NB4 (cell line): ENCODE results near the gene RFX4.

Experiments
- DNase-seq: peaks from one replicate; pipeline ENCODE4 v3.0.0; 2010; ENCODE audit warnings: low read depth
- H3K4me3 ChIP-seq: one replicate; pipeline ENCODE4 v1.5.1; 2011; ENCODE audit warnings: mild to moderate bottlenecking, low read depth, low read length, moderate library complexity
- MYC ChIP-seq: IDR thresholded peaks from 2 replicates; pipeline ENCODE4 v1.6.1; 2011; ENCODE audit warnings: low read depth, low read length
- POLR2A ChIP-seq: IDR thresholded peaks from 2 replicates; pipeline ENCODE4 v1.6.1; 2011; ENCODE audit warnings: mild to moderate bottlenecking; ENCODE audit not compliant: insufficient read length; ENCODE audit errors: extremely low read depth
- TF ChIP-seq, protein P1 (sequence below): IDR thresholded peaks from one replicate; pipeline ENCODE4 v1.5.1; 2012; ENCODE audit warnings: low read depth, low read length
- TF ChIP-seq, protein P2 (sequence below): IDR thresholded peaks from 2 replicates; pipeline ENCODE4 v1.6.1; 2011; ENCODE audit warnings: low read depth, low read length

The RFX4 gene

DNA sequence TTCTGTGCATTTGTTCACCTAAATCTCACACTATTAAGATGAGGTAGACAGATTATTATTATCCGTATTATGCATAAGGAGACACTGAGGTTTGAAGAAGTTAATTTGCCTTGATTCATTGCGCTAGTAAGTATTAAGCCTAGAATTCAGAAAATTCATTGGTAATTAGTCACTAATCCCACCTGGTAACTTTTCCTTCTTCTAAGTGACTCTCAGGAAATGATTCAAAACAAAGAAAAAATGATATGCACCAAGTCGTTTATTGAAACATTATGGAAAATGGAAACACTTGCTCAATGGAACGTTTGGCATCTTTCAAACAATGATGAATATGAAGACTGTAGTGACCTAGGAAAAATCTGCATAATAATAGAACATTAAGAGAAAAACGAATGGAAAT, 15.2 kb downstream of the RFX4 start:
- no peak for DNase-seq
- TF ChIP-seq MYC = no peak
- TF ChIP-seq, protein P1, sequence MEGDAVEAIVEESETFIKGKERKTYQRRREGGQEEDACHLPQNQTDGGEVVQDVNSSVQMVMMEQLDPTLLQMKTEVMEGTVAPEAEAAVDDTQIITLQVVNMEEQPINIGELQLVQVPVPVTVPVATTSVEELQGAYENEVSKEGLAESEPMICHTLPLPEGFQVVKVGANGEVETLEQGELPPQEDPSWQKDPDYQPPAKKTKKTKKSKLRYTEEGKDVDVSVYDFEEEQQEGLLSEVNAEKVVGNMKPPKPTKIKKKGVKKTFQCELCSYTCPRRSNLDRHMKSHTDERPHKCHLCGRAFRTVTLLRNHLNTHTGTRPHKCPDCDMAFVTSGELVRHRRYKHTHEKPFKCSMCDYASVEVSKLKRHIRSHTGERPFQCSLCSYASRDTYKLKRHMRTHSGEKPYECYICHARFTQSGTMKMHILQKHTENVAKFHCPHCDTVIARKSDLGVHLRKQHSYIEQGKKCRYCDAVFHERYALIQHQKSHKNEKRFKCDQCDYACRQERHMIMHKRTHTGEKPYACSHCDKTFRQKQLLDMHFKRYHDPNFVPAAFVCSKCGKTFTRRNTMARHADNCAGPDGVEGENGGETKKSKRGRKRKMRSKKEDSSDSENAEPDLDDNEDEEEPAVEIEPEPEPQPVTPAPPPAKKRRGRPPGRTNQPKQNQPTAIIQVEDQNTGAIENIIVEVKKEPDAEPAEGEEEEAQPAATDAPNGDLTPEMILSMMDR = no peak
- no peak overlapping the region for H3K4me3 ChIP-seq

DNA sequence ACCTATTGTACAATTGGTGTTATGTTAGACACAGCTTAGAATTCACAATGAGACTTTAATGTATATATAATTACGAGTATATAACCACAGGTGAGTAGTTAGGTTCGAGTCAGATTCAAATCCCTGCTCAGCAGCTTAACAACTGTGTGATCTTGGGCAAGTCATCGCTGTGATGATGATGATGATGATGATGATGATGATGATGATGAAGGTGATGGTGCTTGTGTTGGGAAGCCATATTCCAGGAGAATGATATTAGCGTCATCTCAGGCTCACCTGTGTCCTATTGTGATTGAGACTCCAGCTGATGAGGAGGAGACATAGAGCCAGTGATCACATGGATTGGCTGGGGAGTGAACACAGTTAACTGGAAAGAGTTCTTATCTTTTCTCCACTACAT, 16.5 kb downstream of the RFX4 start:
- TF ChIP-seq, protein P2, sequence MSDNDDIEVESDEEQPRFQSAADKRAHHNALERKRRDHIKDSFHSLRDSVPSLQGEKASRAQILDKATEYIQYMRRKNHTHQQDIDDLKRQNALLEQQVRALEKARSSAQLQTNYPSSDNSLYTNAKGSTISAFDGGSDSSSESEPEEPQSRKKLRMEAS = no peak
- TF ChIP-seq, protein P1 = no peak
- TF ChIP-seq MYC (no peak), POLR2A (no peak)

DNA sequence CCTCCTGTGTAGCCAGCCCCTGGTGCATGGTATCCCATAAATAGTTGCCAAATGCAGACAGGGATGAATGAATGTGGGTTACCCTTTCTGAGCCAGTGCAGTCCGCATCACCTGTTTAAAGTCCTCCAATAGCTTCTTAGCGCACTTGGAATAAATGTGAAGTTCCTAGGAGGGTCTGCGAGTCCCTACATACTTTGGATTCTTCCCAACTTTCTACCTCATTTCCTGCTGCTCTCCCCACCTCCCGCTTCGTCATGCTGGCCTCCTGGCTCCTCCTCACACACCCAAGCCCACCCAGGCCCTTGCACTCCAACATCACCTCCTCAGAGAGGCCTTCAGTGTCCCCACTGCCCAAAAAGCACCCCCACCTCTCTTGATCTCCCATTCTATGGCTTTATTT, 17.7 kb downstream of the RFX4 start:
- no peak for DNase-seq
- H3K4me3 ChIP-seq = no peak overlapping the region
- TF ChIP-seq, protein P1 = no peak
- no peak for TF ChIP-seq MYC
- TF ChIP-seq POLR2A = no peak
- TF ChIP-seq, protein P2 = no peak

More for the DNA sequence above, 16.5 kb downstream of the RFX4 start:
- DNase-seq = no peak
- no peak overlapping the region for H3K4me3 ChIP-seq

DNA sequence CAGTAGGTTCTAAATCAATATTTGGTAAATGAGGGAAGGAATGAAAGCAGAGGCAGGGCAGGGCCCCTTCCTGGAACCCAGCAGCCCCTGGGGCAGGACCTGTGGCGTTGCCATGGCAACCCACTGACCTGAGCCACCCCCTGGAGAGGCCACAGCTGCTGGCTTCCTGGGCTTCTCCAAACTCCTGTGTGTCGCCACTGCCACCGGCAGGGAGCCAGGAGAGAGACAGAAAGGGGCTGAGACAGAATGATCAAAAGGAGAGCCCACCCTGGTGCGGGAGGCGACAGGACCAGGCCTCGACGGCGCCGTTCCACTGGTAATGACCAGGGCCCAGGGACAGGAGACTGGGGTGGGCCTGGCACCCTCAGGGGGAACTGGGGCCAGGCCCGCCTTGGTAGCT, 18.2 kb downstream of the RFX4 start:
- TF ChIP-seq MYC (no peak), POLR2A (no peak)
- TF ChIP-seq, protein P1 = no peak
- TF ChIP-seq, protein P2 = no peak
- DNase-seq = peak; percentile 18
- H3K4me3 ChIP-seq = no peak overlapping the region

DNA sequence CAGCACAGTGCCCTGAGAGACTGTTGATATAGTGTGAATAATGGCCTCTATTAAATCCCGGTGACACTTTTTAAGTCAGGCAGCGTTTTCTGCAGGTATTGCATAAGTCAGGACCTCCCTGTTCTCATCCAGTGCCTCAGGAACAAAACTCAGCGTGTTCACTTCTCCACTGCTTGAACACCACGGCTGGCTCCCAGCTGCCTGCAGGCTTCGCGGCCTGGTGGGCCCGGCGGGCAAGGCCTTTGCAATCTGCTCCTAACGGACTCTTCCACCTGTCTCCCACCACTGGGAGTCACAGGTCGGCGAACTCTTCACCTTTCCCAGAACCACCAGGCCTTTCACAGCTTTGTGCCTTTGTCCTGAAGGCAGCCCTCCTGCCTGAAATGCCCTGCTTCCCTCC, 18.7 kb downstream of the RFX4 start:
- DNase-seq = no peak
- H3K4me3 ChIP-seq = no peak overlapping the region
- TF ChIP-seq POLR2A (no peak), MYC (no peak)
- TF ChIP-seq, protein P2 = no peak
- TF ChIP-seq, protein P1 = no peak

DNA sequence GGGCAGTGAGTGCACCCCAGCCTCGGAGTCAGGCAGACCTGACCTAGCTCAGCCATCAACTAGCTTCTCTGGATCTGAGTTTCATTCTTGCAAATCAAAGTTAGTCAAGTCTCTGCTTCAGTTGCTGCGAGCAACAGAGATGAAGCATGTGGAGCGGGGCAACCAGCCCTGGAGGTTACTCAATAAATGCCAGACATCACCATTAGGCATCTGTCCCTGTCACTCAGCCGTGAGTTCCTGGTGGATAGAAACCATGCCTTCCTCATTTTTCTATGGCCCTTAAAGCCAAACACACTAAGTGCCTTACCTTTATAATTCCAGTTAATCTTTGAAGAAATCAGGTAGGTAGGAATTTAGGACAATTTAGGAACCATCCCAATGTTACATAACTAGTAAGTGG, 19.3 kb downstream of the RFX4 start:
- no peak for DNase-seq
- H3K4me3 ChIP-seq = no peak overlapping the region
- TF ChIP-seq, protein P1 = no peak
- TF ChIP-seq MYC (no peak), POLR2A (no peak)
- TF ChIP-seq, protein P2 = no peak
